Activated naive CD8-positive, alpha-beta T cell treated with anti-CD3 and anti-CD28 coated beads for 36 hours (primary cell): Measurements from ENCODE around the gene GDPD3. TPM values are rescaled to one million over a fixed set of nuclear protein-coding genes. Genes with fewer than 3 reads are reported as not detected.
"Not testable (repeated sequence)": the region's sequence is repeated elsewhere in the genome, so short reads cannot be mapped to it uniquely, and the experiment has no call there.

Source experiments
- DNase-seq: peaks from one replicate; pipeline ENCODE4 v3.0.0; 2021
- H3K27ac Mint-ChIP-seq: one replicate; pipeline ENCODE4 v1.8.0; 2022; ENCODE audit warnings: mild to moderate bottlenecking, moderate library complexity, mixed read lengths
- H3K27me3 Mint-ChIP-seq: one replicate; pipeline ENCODE4 v1.8.0; 2022; ENCODE audit warnings: mild to moderate bottlenecking, mixed read lengths
- H3K36me3 Mint-ChIP-seq: one replicate; pipeline ENCODE4 v1.8.0; 2021; ENCODE audit warnings: mild to moderate bottlenecking, mixed read lengths
- H3K4me1 Mint-ChIP-seq: one replicate; pipeline ENCODE4 v1.8.0; 2021; ENCODE audit warnings: mixed read lengths
- H3K4me3 Mint-ChIP-seq: one replicate; pipeline ENCODE4 v1.8.0; 2022; ENCODE audit warnings: mild to moderate bottlenecking, moderate library complexity, mixed read lengths
- H3K9me3 Mint-ChIP-seq: one replicate; pipeline ENCODE4 v1.8.0; 2022; ENCODE audit warnings: mixed read lengths
- total RNA-seq, 2 experiments: library from RNA; stranded (reverse); gene quantifications; one replicate each; pipeline ENCODE4 v1.2.3, GENCODE V29; 2021

GDPD3 gene
- total RNA-seq, 2 experiments from 2014 or later: 1.7 to 4.3 TPM

DNA sequence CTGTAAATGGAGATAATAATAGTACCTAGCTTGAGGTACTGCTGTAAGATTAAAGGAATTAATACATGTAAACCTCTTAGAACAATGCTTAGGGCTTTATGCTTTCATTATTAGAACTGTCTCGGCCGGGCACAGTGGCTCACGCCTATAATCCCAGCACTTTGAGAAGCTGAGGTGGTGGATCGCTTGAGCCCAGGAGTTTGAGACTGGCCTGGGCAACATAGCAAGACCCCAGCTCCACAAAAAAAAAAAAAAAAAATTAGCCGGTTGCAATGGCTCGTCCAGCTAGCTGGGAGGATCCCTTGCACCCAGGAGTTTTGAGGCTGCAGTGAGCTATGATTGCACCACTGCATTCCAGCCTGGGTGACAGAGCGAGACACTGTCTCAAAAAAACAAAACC is 1.5 kb upstream of the GDPD3 start:
- not testable (repeated sequence) for H3K36me3 Mint-ChIP-seq, H3K4me1 Mint-ChIP-seq, H3K4me3 Mint-ChIP-seq, H3K27ac Mint-ChIP-seq, DNase-seq, H3K27me3 Mint-ChIP-seq, H3K9me3 Mint-ChIP-seq

GRCh38 chr16:30114411-30114810 is 1.1 kb upstream of the GDPD3 start:
- Mint-ChIP-seq H3K27ac (no peak overlapping the region), H3K4me3 (no peak overlapping the region), H3K27me3 (no peaks in the 10 kb centered on the region), H3K36me3 (peaks cover 7% of the 10 kb centered on the region), H3K9me3 (no peaks in the 10 kb centered on the region), H3K4me1 (peaks cover 6% of the 10 kb centered on the region)
- no peak for DNase-seq

- H3K4me3 Mint-ChIP-seq: no peak overlapping the region
- peaks cover 2% of the 10 kb centered on the region for H3K4me1 Mint-ChIP-seq
- DNase-seq: no peak
- H3K9me3 Mint-ChIP-seq: no peaks in the 10 kb centered on the region
- H3K36me3 Mint-ChIP-seq: peaks cover 3% of the 10 kb centered on the region
- H3K27me3 Mint-ChIP-seq: no peaks in the 10 kb centered on the region
- no peak overlapping the region for H3K27ac Mint-ChIP-seq
Measured at GRCh38 chr16:30113711-30114333, 485 bp upstream of the GDPD3 start.

- no peak overlapping the region for H3K27ac Mint-ChIP-seq
Measured at GRCh38 chr16:30112197-30113030, 923 bp downstream of the GDPD3 start.

GRCh38 chr16:30110661-30111060 is 2.7 kb downstream of the GDPD3 start:
- Mint-ChIP-seq H3K27me3 (no peaks in the 10 kb centered on the region), H3K9me3 (no peaks in the 10 kb centered on the region), H3K36me3 (peaks cover 3% of the 10 kb centered on the region), H3K4me1 (peaks cover 2% of the 10 kb centered on the region), H3K4me3 (no peak overlapping the region), H3K27ac (no peak overlapping the region)
- no peak for DNase-seq

More at GRCh38 chr16:30112197-30113030, 923 bp downstream of the GDPD3 start:
- Mint-ChIP-seq H3K36me3 (peaks cover 3% of the 10 kb centered on the region), H3K4me1 (peaks cover 2% of the 10 kb centered on the region), H3K4me3 (no peak overlapping the region), H3K9me3 (no peaks in the 10 kb centered on the region), H3K27me3 (no peaks in the 10 kb centered on the region)
- DNase-seq: peak; percentile 74

GRCh38 chr16:30108059-30108850 is 5.1 kb downstream of the GDPD3 start:
- Mint-ChIP-seq H3K27me3 (no peaks in the 10 kb centered on the region), H3K27ac (no peak overlapping the region), H3K36me3 (peaks cover 6% of the 10 kb centered on the region), H3K4me3 (no peak overlapping the region), H3K9me3 (no peaks in the 10 kb centered on the region), H3K4me1 (no peaks in the 10 kb centered on the region)
- no peak for DNase-seq

- H3K27ac Mint-ChIP-seq: no peak overlapping the region
- H3K4me3 Mint-ChIP-seq: no peak overlapping the region
- no peaks in the 10 kb centered on the region for H3K27me3 Mint-ChIP-seq
- peaks cover 3% of the 10 kb centered on the region for H3K36me3 Mint-ChIP-seq
- DNase-seq: no peak
- H3K4me1 Mint-ChIP-seq: no peaks in the 10 kb centered on the region
- no peaks in the 10 kb centered on the region for H3K9me3 Mint-ChIP-seq
Measured at GRCh38 chr16:30104492-30104891, 8.8 kb downstream of the GDPD3 start.

DNA sequence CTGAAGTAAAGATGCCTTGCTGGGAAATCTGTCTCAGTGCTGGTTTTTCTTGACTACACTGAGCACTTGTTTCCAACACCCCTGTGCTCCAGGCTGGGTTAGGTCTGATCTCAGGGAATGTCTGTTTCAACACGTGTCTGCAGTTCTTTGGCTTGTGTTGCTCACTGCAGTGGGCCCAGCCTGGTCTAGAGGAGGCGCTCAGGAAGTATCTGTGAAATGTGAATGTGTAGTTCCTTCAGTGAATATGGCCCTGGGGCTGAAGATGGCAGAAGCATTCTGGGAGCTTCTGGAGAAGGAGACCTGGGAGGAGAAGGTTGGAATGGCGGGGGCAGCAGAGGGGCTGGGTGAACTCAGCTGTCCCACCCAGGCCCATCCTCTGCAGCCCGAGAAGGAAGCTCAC is 9.2 kb downstream of the GDPD3 start:
- peaks cover 3% of the 10 kb centered on the region for H3K36me3 Mint-ChIP-seq

DNA sequence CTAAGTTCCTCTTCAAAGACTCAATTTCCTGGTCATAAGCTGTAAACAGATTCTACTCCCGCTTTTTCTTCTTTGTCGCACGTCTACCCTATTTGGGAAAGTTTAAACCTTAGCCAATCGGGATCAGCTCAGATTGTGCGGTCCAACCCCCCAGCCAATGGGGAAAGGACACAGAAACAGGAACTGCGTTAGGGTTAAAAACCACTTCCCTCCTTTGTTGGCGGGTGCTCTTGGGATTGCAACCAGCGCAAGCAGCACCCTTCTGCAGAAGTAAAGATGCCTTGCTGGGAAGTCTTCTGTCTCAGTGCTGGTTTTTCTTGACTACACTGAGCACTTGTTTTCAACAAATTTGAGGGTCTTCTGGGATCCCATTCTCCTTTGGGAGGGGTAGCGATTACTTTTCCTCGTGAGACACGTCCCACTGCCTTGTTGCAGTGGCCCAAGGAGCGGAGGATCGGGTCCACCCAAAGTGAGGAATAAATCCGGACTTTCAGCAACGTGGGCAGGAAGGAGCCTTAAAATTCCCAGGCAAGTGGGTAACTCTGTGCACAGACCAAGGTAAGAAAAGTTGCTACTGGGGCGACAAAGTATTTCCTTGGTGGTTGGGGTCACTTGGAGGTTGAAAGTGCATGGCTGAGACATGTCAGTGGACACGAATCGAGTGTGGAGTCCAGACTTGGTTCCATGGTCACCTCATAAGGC is 16.3 kb downstream of the GDPD3 start:
- Mint-ChIP-seq H3K27ac (peak overlapping the region; percentile 85), H3K9me3 (peaks cover 23% of the 10 kb centered on the region), H3K4me1 (peaks cover 26% of the 10 kb centered on the region), H3K27me3 (no peaks in the 10 kb centered on the region), H3K4me3 (peak overlapping the region; percentile 67), H3K36me3 (peaks cover 20% of the 10 kb centered on the region)
- DNase-seq: no peak

More for the DNA sequence above, 9.2 kb downstream of the GDPD3 start:
- H3K27ac Mint-ChIP-seq: no peak overlapping the region
- no peaks in the 10 kb centered on the region for H3K9me3 Mint-ChIP-seq
- no peaks in the 10 kb centered on the region for H3K4me1 Mint-ChIP-seq
- no peaks in the 10 kb centered on the region for H3K27me3 Mint-ChIP-seq
- H3K4me3 Mint-ChIP-seq: no peak overlapping the region
- DNase-seq: no peak

DNA sequence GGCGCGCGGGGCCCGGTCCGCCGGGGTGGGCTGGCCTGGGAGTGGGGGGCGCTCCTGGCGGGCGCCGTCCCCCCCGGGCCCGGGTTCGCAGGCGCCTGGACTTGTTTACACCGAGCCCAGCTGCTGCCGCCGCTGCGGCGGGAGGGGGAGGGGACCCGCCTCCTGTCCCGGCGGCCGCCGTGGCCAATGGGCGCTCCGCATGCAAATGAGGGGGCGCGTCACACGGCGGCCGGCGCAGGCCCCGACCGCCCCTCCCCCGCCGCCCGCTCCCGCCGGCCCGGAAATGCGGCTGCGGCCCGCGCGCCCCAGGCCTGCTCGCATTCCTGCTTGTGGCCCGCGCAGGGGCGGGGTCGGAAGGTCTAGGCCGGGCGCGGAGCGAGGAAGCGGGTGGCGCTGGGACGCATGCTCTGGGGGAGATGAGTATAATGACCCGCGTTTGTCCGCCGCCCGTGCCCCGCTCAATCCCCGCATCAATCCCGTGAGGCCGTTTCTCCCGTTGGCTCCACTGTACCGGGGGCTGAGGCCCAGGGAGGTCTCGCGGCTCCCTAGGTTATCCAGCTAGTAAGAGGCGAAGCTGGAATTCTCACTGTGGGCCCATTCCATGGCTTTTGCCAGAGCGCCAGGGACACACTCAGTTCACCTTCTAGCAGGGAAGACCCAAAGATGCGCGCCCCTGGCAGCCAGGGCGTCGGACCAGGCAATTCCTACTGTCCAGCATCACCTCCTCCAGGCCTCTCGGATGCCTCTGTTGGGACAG is 17.1 kb downstream of the GDPD3 start, which contains the start of gene YPEL3:
YPEL3 (minus strand) TSS at position 109 of the 757 bp plus-strand sequence. CDS start 731 bp downstream, outside the sequence.
- Mint-ChIP-seq H3K27me3 (no peaks in the 10 kb centered on the region), H3K36me3 (peaks cover 20% of the 10 kb centered on the region), H3K4me3 (peak within 1 kb of the TSS; percentile 83)

GRCh38 chr16:30095166-30096078 is 17.9 kb downstream of the GDPD3 start:
- Mint-ChIP-seq H3K27me3 (no peaks in the 10 kb centered on the region), H3K36me3 (peaks cover 20% of the 10 kb centered on the region), H3K4me3 (peak overlapping the region; percentile 83), H3K9me3 (peaks cover 23% of the 10 kb centered on the region), H3K4me1 (peaks cover 32% of the 10 kb centered on the region), H3K27ac (peak overlapping the region; percentile 88)
- DNase-seq: peak; percentile 28

More for the DNA sequence above, 17.1 kb downstream of the GDPD3 start, which contains the start of gene YPEL3:
- H3K4me1 Mint-ChIP-seq: peaks cover 29% of the 10 kb centered on the region
- H3K27ac Mint-ChIP-seq: peak within 1 kb of the TSS; percentile 88
- peaks cover 23% of the 10 kb centered on the region for H3K9me3 Mint-ChIP-seq
- peak; percentile 92 for DNase-seq

DNA sequence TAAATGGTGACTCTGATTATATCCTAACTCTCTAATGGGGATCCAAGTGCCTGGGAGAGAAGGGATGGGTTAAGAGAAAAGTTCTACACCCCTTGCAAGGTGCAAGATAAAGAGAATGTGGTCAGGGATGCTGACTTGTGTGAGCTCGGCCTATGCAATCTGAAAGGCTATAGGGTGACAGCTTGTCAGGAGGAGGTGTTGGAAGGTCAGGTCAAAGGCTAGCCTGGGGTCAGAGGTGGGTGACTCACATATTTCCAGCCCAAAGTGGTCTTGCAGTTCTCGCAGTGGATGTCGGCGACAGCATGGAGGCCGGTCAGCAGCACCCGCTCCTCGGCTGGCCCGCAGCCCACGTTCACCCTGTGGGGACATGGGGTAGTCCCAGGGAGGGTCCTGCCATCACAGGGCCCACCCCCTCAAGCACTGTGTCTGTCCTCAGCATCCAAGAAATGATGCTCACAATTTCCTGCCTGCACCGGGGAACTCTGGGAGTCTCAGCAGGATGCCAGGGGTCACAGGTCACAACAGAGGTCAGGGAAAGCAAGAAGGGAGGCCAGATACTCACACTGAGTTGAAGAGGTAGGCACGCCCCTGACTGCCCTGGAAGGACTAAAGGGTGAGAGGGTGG is 18.7 kb downstream of the GDPD3 start:
- DNase-seq: no peak
- H3K9me3 Mint-ChIP-seq: peaks cover 23% of the 10 kb centered on the region
- peaks cover 39% of the 10 kb centered on the region for H3K4me1 Mint-ChIP-seq
- peak overlapping the region; percentile 88 for H3K27ac Mint-ChIP-seq
- H3K4me3 Mint-ChIP-seq: peak overlapping the region; percentile 83
- H3K27me3 Mint-ChIP-seq: no peaks in the 10 kb centered on the region
- peaks cover 20% of the 10 kb centered on the region for H3K36me3 Mint-ChIP-seq
